ENCODE results near the gene TTLL11. TPM values are rescaled to one million over a fixed set of nuclear protein-coding genes. Genes with fewer than 3 reads are reported as not detected.

TTLL11 gene
- total RNA-seq, 2 donors from 2014 or later: 6.2 to 7.7 TPM

DNA sequence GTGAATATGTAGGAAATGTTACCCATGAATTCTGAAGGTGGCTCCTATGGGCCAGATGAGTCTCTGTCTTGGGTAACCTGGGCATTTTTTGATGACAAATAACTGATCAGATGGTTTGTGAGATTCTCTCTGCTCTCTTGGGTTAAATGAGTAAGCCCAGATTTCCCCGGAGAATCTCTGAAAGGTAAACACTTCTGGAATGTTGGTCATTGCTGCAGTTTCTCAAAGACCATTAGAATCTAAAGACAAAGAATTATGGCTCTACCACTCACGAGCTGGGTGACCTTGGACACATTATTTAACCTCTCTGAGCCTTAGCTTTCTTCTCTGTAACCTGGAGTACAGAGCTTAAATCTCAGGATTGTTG lies 250.5 kb downstream of the TTLL11 start:
- Mint-ChIP-seq H3K27ac (no peak overlapping the region), H3K4me1 (ENCODE audit: low read depth in 2 of 2) (peaks cover 0 to 2% of the 10 kb centered on the region in 2 donors), H3K27me3 (peaks cover 10 to 15% of the 10 kb centered on the region in 2 donors), H3K9me3 (no peaks in the 10 kb centered on the region), H3K36me3 (peaks cover 8% of the 10 kb centered on the region), H3K4me3 (no peak overlapping the region)
- ATAC-seq: no peak
- DNase-seq (ENCODE audit: low spot score): no peak

DNA sequence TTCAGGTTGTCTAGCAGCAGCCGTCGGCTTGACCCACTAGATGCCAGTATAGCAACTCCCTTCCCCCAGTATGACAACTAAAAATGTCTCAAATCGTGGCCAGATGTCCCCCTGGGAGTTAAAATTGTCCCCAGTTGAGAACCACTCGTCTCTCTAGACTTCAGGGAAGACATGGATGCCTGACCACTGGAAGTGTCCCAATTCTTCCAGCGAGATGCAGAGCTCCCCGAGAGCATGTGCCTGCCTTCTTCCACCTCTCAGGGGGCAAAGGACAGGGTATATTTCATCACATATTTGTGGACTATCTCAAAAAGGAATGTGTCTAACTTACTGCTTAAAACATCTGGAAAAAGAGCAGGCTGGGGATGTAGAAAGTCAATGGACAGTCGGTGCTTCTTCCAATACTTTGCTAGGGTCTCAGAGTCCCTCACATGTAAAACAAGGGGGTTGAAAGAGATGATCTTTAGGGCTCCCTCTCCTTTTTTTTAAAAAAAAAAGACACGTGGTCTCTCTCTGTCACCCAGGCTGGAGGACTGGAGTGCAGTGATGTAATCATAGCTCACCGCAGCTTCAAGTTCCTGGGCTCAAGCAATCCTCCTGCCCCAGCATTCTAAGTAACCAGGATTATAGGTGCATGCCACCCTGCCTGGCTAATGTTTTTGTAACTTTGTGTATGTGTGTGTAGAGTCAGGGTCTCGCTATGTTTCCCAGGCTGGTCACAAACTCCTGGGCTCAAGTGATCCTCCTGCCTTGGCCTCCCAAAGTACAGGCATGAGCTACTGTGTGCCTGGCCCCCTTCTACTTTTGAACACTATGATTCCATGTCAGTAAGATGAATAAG lies 251.1 kb downstream of the TTLL11 start:
- Mint-ChIP-seq H3K9me3 (no peaks in the 10 kb centered on the region), H3K4me3 (no peak overlapping the region), H3K27ac (no peak overlapping the region), H3K27me3 (peaks cover 10 to 15% of the 10 kb centered on the region in 2 donors), H3K4me1 (ENCODE audit: low read depth in 2 of 2) (peaks cover 0 to 2% of the 10 kb centered on the region in 2 donors), H3K36me3 (peaks cover 8% of the 10 kb centered on the region)
- ATAC-seq (no peak), DNase-seq (ENCODE audit: low spot score) (no peak)

DNA sequence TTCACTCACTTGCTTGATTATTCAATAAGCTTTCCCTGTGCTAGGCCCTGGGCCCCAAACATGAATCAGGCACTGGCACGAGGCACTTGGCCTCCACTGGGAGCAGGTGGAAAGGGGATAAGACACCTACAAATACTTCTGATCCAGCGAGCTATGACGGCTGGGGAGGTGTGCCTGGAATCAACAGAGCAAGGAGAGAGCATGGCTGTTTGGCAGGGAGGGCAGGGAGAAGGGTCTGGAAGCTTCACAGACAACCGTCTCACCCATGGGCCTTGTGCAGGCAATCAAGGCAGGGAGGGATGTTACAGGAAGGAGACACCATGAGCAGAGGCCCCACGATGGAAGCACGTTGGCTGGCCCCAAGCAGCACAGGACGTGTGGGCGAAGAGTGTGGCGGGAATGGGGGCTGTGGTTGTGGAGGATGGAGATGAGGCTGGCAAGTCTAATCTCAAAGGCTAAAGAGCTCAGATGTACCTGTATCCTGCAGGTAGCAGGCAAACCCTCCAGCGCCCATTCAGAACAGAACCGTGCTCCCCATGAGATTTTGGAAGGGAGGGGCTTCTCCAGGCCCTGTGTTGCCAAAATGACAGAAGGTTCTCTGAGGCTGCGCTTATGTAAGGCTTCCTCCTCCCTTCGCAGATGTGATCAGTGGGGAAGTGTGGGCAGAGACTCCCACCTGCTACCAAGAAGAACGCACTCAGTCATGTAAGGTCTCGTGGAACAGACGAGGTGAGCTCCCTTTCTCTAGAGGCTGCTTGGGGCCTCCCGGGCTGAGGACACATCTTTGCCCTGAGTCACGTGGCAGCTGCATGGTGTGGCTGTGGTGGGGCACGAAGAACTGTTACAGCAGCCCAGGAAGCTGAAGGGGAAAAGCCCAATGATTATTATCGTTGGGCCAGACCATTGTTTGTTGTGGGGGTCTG lies 252.0 kb downstream of the TTLL11 start:
- H3K4me3 Mint-ChIP-seq: no peak overlapping the region
- no peak for DNase-seq (ENCODE audit: low spot score)
- no peak for ATAC-seq
- H3K4me1 Mint-ChIP-seq (ENCODE audit: low read depth in 2 of 2): peaks cover 0 to 2% of the 10 kb centered on the region in 2 donors
- H3K27ac Mint-ChIP-seq: no peak overlapping the region
- no peaks in the 10 kb centered on the region for H3K9me3 Mint-ChIP-seq
- H3K36me3 Mint-ChIP-seq: peaks cover 8% of the 10 kb centered on the region
- peaks cover 10 to 15% of the 10 kb centered on the region in 2 donors for H3K27me3 Mint-ChIP-seq

DNA sequence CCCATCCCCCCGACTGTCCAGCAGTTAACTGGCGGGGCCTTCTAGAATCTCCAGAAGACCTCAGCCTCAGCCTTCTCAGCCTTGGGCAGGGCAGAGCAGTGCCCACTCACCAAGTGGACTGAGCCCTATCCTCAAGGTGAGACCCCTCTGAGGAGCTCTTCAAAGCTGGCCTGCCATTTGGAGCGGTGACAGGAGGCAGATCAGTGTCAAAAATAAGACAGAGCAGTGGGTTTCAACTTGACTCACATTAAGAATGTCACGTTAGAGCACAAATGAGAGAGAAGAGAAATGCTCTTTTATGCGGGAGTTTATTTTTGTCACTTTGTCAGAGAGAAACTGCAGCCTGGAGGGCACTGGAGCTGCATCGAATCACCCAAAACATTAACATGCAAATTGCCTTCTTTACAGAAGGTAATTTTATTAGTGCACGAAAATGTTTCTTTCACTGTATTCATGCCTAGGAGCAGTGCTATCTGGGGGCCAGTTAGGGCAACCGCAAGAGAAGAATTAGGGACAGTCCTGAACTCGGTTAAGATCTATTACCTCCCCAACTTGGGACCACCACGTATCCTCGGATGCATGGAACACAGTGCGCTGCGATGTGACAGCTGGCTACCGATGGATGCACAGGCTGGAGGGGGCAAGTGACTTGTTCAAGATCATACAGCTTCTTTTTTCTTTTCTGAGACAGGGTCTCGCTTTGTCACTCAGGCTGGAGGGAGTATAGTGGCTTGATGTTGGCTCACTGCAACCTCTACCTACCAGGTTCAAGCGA lies 253.2 kb downstream of the TTLL11 start:
- peak in 1 of 2 donors; percentile 58 for ATAC-seq
- H3K9me3 Mint-ChIP-seq: no peaks in the 10 kb centered on the region
- peaks cover 10 to 12% of the 10 kb centered on the region in 2 donors for H3K27me3 Mint-ChIP-seq
- no peak for DNase-seq (ENCODE audit: low spot score)
- no peak overlapping the region for H3K27ac Mint-ChIP-seq
- peaks cover 0 to 2% of the 10 kb centered on the region in 2 donors for H3K4me1 Mint-ChIP-seq (ENCODE audit: low read depth in 2 of 2)
- no peak overlapping the region for H3K4me3 Mint-ChIP-seq
- H3K36me3 Mint-ChIP-seq: peaks cover 8% of the 10 kb centered on the region

DNA sequence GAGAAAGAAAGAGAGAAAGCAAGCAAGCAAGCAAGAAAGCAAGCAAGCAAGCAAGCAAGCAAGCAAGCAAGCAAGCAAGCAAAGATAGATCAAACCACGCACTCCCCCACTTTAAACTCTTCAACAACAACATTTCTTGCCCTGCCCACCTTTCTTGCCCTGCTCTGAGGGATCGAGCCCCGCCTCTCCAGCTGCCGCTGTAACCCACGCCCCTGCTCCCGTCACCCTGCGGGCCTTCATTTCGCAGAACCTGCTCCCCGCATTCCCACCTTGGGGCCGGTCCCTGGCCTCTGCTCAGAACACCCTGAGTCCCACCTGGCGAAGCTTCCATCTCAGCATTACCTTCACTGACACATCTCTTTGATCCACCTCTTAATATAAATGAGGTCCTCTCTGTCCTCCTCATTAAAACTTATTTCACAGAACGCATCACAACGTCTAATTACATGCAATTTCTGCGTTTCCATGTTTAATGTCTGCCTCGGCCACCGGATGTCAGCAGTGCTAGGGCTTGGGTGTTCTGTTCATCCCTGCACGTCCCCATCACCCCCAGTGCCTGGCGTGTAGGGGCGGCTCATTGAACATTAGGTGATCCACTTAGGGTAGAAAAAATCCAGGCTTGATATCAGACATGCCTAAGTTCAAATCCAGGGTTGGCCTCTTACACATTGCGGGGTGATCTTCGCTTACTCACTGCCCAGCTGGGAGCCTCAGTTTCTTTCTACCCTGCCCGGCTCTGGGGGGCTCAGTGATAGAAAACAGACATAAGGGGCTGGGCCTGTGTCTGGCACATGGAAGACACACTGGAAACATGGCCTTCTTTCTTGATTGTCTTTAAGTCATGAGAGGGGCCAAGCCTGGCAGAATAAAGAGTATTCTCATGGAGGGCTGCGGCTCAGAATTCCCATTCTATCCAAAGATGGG lies 254.1 kb downstream of the TTLL11 start:
- no peak for ATAC-seq
- Mint-ChIP-seq H3K9me3 (no peaks in the 10 kb centered on the region), H3K4me3 (no peak overlapping the region), H3K27me3 (peaks cover 3% of the 10 kb centered on the region in 2 donors), H3K36me3 (peaks cover under 1% of the 10 kb centered on the region), H3K4me1 (ENCODE audit: low read depth in 2 of 2) (peaks cover 0 to 2% of the 10 kb centered on the region in 2 donors), H3K27ac (no peak overlapping the region)
- no peak for DNase-seq (ENCODE audit: low spot score)

DNA sequence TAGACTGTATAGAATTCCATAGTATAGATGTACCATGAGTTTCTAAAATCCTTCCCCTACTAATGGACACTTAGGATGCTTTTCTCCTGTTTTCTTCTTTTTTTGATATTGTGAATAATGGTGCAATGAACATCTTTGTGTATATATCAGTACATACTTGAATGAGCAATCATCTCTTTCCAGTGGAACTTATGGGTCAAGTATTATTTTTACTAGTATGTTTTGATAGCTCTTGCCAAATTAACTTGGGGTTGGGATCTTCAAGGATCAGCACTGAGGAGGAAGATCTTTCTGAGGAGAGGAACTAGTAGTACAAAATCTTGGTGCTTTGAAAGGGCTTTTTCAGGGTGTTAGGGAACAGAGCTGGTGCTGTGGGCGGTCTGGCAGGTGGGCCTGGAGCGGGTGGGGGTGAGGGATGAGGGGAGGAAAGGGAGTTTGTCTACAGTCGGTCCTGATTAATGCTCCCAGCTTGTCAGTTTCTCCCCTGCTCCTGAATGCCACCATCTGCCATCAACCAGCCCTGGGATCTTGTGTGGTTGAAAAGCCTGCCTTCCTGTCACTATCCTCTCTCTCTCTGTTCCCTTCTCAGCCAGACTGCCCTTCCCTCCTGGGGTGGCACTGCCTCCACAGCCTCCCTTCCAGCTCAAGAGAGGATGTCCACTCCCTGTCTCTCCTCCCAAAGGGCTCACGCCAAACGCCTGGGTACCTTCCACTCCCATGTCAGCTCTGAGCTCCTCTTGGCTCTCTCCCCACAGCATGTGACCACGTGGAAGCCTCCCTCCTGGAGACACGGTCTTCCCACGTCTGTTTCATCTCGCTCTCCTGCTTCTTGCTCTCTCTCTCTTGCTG lies 255.8 kb downstream of the TTLL11 start:
- ATAC-seq (no peak), DNase-seq (ENCODE audit: low spot score) (no peak)
- Mint-ChIP-seq H3K9me3 (no peaks in the 10 kb centered on the region), H3K4me1 (ENCODE audit: low read depth in 2 of 2) (peaks cover 0 to 2% of the 10 kb centered on the region in 2 donors), H3K27me3 (no peaks in the 10 kb centered on the region), H3K27ac (no peak overlapping the region), H3K4me3 (no peak overlapping the region), H3K36me3 (no peaks in the 10 kb centered on the region)

DNA sequence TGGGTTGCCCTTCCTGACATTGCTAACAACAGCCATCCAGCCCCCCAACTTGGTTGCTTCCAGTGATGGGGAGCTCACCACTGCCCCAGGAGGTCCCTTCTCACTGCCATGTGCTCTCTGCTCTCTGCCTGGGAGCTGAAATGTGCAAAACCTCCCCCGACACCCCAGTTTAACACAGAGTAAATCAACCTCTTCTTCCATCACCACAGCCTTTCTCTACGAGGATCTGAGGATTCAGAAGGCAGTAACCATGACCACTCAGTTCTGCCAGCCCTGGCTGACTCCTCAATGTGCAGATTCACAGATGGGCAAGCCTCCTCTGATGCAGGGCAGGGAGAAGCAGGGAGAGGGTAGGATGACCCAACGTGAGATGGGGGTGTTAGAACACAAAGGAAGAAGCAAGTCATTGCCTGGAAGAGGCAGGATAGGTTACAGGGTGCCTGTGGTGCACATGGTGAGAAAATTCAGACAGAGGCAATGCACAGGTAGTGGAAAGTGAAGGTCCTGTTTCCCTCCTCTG lies 256.7 kb downstream of the TTLL11 start:
- H3K4me1 Mint-ChIP-seq (ENCODE audit: low read depth in 2 of 2): peaks cover 0 to 2% of the 10 kb centered on the region in 2 donors
- ATAC-seq: no peak
- no peak overlapping the region for H3K27ac Mint-ChIP-seq
- no peaks in the 10 kb centered on the region for H3K36me3 Mint-ChIP-seq
- H3K27me3 Mint-ChIP-seq: no peaks in the 10 kb centered on the region
- no peak overlapping the region for H3K4me3 Mint-ChIP-seq
- H3K9me3 Mint-ChIP-seq: no peaks in the 10 kb centered on the region
- no peak for DNase-seq (ENCODE audit: low spot score)

DNA sequence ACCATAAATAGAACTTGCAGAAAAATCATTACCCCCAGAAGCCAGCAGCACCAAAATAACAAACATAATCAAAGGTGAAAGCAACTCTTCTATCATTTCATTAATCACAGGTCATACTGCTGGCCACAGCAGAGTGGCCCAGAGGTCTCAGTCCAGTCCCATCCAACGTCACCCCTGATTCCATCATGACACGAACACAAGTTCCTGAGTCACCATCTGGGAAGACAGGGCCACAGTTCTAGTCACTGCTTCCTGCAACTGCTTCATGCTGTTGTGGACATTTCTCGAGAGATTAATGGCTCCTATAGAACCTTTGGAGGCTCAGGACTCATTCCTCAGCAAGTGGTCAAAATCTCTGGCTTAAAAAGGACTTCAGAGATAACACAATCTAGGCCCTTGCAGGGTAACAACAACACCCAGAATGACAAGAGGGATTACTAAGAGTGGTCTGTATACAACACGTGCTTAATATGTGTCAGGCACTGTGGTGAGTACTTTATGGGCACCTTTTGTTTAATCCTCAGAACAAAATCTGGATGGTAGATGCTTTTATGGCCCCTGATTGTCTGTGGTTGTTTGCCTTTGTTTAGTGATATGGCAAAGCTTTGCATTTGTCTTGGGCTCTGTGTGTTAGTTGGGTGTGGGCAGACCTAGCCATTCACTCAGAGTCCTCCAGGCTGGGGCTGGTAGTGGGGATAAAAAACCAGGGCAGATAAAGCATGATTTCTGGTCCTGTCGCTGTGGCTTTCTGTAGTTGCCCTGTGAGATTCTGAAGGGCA lies 257.3 kb downstream of the TTLL11 start:
- Mint-ChIP-seq H3K36me3 (no peaks in the 10 kb centered on the region), H3K27me3 (no peaks in the 10 kb centered on the region), H3K27ac (no peak overlapping the region), H3K4me3 (no peak overlapping the region), H3K9me3 (no peaks in the 10 kb centered on the region), H3K4me1 (ENCODE audit: low read depth in 2 of 2) (peaks cover 0 to under 1% of the 10 kb centered on the region in 2 donors)
- DNase-seq (ENCODE audit: low spot score) (no peak), ATAC-seq (no peak)

DNA sequence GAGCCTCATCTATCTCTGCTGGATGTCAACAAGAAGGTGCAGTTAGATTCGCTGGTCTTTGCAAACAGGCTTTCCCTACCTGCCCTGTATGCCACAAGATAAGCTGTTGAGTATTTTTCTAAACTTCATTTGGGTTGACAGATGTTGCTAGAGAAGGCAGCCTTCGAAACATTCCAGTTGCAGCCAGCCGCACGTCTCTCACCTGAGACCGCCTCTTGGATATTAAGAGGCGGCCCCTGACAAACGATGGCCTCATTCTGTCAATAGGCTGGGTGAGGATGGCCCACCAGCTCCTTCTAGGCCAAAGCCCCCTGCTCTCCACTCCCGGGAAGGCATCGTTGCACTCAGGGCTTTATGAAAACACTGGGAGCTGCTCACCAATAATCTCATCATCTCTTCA lies 260.0 kb downstream of the TTLL11 start:
- ATAC-seq (no peak), DNase-seq (ENCODE audit: low spot score) (no peak)
- Mint-ChIP-seq H3K27me3 (no peaks in the 10 kb centered on the region), H3K4me3 (no peak overlapping the region), H3K36me3 (no peaks in the 10 kb centered on the region), H3K27ac (no peak overlapping the region), H3K9me3 (no peaks in the 10 kb centered on the region), H3K4me1 (ENCODE audit: low read depth in 2 of 2) (no peaks in the 10 kb centered on the region)

DNA sequence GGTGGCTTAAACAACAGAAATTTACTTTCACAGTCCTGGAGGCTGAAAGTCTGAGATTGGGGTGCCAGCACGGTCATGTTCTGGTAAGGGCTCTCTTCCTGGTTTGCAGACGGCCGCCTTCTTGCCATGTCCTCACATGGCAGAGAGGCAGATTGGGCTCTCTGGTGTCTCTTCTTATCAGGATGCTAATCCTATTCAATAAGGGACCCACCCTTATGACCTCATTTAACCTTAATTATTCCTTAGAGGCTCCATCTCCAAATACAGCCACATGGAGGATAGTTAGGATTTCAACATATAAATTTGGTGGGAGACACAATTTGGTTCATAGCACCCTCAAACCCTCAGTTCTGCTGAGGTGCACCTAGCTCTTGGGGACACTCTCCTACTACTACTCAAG lies 261.2 kb downstream of the TTLL11 start:
- Mint-ChIP-seq H3K4me3 (no peak overlapping the region), H3K36me3 (no peaks in the 10 kb centered on the region), H3K27me3 (no peaks in the 10 kb centered on the region), H3K27ac (no peak overlapping the region), H3K9me3 (no peaks in the 10 kb centered on the region), H3K4me1 (ENCODE audit: low read depth in 2 of 2) (no peaks in the 10 kb centered on the region)
- DNase-seq (ENCODE audit: low spot score) (no peak), ATAC-seq (no peak)

DNA sequence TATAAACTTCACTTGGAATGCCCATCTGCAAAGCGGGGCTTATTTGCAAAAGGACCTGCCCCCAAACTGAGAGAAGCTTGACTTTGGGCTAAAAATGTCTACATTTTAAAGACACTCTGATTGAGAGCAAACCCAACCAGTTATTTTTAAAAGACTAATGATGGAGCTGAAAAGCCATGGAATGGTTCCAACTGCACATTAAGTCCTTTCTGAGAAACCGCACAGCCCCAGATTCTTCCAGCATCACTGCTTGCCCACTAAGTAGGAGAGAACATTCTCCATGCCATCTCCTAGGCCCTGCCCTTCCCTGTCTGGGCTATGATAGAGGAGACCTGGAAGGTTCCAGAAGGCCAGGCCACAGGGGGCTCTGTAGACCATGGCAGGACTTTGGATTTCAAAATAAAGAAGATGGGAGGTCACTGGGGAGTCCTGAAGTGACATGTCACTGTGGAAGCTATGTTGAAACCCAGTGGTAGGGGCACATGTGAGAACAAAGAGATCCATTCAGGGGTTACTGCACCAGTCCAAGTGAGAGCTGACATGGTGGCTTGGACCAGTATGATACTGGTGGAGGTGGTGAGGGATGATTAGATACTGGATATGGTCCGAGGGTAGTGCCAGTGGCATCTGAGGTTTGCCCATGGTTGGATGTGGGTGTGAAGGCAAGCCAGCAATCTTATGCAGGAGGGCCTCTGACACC lies 262.5 kb downstream of the TTLL11 start:
- H3K4me3 Mint-ChIP-seq: no peak overlapping the region
- H3K27ac Mint-ChIP-seq: no peak overlapping the region
- peak in 1 of 2 donors; percentile 52 for ATAC-seq
- H3K36me3 Mint-ChIP-seq: no peaks in the 10 kb centered on the region
- H3K27me3 Mint-ChIP-seq: no peaks in the 10 kb centered on the region
- DNase-seq (ENCODE audit: low spot score): no peak
- H3K4me1 Mint-ChIP-seq (ENCODE audit: low read depth in 2 of 2): no peaks in the 10 kb centered on the region
- H3K9me3 Mint-ChIP-seq: no peaks in the 10 kb centered on the region

Data from natural killer cell treated with Interleukin-12 subunit alpha and Interleukin-12 subunit beta and Interleukin-15 and Interleukin-18, amount 100 ng/mL, for 72 hours (primary cell).